ENCODE results near the gene ATG9B. TPM values are rescaled to one million over a fixed set of nuclear protein-coding genes. Genes with fewer than 3 reads are reported as not detected.

Gene ATG9B
- total RNA-seq, 4 donors from 2014 or later = 47.6 to 125 (median 59.8) TPM

- no peak overlapping the region for H3K4me3 ChIP-seq (ENCODE audit: low read depth, poor library complexity, severe bottlenecking)
- 32 to 42% methylated on average over 7 of the region's 7 CpGs for WGBS, 2 donors
- DNase-seq (ENCODE audit: low spot score in 2 of 2) = no peak
- intact Hi-C loops (cut with DNase I; ENCODE audit: low total_unique reads) = loop anchor here (10.0 kb wide), 1 partner anchor 75 kb away; no protein-coding TSS in a partner anchor
- TF ChIP-seq POLR2A (IDR thresholded peaks at IDR 0.05) = no peak
- TF ChIP-seq, protein P1, sequence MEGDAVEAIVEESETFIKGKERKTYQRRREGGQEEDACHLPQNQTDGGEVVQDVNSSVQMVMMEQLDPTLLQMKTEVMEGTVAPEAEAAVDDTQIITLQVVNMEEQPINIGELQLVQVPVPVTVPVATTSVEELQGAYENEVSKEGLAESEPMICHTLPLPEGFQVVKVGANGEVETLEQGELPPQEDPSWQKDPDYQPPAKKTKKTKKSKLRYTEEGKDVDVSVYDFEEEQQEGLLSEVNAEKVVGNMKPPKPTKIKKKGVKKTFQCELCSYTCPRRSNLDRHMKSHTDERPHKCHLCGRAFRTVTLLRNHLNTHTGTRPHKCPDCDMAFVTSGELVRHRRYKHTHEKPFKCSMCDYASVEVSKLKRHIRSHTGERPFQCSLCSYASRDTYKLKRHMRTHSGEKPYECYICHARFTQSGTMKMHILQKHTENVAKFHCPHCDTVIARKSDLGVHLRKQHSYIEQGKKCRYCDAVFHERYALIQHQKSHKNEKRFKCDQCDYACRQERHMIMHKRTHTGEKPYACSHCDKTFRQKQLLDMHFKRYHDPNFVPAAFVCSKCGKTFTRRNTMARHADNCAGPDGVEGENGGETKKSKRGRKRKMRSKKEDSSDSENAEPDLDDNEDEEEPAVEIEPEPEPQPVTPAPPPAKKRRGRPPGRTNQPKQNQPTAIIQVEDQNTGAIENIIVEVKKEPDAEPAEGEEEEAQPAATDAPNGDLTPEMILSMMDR (IDR thresholded peaks at IDR 0.05) = no peak
These were observed 44.4 kb downstream of the ATG9B start for GRCh38 chr7:150979713-150980390.

- TF ChIP-seq POLR2A (IDR thresholded peaks at IDR 0.05) = no peak
- TF ChIP-seq, protein P1 (IDR thresholded peaks at IDR 0.05) = no peak
These were observed 46.0 kb downstream of the ATG9B start, which contains the start of gene KCNH2 for GRCh38 chr7:150978126-150978789. TSS of gene KCNH2 (minus strand) at chr7:150978321. CDS start at chr7:150977913, 408 bp downstream.

GRCh38 chr7:150977382-150978125 lies 46.7 kb downstream of the ATG9B start:
- DNase-seq (ENCODE audit: low spot score in 2 of 2) = no peak
- H3K4me3 ChIP-seq (ENCODE audit: low read depth, poor library complexity, severe bottlenecking) = no peak overlapping the region
- TF ChIP-seq POLR2A (IDR thresholded peaks at IDR 0.05) = no peak
- TF ChIP-seq, protein P1 (IDR thresholded peaks at IDR 0.05) = no peak
- intact Hi-C loops (cut with DNase I; ENCODE audit: low total_unique reads) = no loop called here
- 7 to 9% methylated on average over 18 of the region's 62 CpGs for WGBS, 2 donors

More at GRCh38 chr7:150978126-150978789, 46.0 kb downstream of the ATG9B start, which contains the start of gene KCNH2:
- no peak for DNase-seq (ENCODE audit: low spot score in 2 of 2)
- 1 to 2% methylated on average over 21 to 30 of the region's 81 CpGs for WGBS, 2 donors
- intact Hi-C loops (cut with DNase I; ENCODE audit: low total_unique reads) = no loop called here
- H3K4me3 ChIP-seq (ENCODE audit: low read depth, poor library complexity, severe bottlenecking) = peak within 1 kb of the TSS; percentile 8

DNA sequence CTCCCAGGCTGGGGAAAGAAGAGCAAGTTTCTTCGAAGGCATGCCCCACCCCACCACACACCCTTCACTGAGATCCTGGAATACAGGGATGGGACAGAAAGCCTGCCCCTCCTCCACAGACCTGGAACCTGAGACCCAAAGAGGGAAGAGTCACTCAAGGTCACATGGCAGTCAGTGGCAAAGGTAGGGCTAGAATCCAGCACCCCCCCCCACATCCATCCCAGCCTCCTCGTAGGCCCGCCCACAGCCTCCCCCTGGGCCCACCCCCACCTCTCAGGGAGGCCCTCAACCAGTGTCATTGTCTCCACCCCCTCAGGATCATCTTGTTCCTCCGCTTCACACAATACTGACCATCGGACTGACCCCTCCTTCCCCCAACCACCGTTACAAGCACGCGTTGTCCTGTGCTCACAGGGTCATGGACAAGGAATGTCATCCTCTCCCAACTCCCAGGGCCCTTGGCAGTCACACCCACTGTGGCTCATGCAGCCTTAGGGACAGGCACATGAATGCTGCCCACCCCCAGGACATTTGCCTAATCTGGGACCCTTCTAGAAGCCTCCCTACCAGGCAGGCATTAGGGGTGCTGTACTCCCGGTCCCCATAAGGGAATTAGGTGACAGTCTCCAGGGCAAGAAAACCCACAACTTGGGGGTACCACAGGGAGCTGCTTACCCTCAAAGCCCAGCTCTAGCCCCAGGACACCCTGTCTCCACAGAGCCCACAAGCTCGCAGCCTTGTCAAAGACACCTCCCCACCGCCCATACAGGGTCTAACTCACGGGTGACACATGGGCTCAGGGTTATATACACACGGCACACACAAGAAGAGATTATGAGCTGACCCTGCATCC lies 47.5 kb downstream of the ATG9B start:
- intact Hi-C loops (cut with DNase I; ENCODE audit: low total_unique reads) = no loop called here
- WGBS, 2 donors = 36 to 42% methylated on average over 13 of the region's 13 CpGs
- no peak for DNase-seq (ENCODE audit: low spot score in 2 of 2)
- TF ChIP-seq, protein P1 (IDR thresholded peaks at IDR 0.05) = no peak
- TF ChIP-seq POLR2A (IDR thresholded peaks at IDR 0.05) = no peak
- no peak overlapping the region for H3K4me3 ChIP-seq (ENCODE audit: low read depth, poor library complexity, severe bottlenecking)
